ENCODE measurements around the gene TEX2. TPM values are rescaled to one million over a fixed set of nuclear protein-coding genes. Genes with fewer than 3 reads are reported as not detected.

The TEX2 gene
- total RNA-seq, 1 experiment from 2014 or later = 20.1 TPM

DNA sequence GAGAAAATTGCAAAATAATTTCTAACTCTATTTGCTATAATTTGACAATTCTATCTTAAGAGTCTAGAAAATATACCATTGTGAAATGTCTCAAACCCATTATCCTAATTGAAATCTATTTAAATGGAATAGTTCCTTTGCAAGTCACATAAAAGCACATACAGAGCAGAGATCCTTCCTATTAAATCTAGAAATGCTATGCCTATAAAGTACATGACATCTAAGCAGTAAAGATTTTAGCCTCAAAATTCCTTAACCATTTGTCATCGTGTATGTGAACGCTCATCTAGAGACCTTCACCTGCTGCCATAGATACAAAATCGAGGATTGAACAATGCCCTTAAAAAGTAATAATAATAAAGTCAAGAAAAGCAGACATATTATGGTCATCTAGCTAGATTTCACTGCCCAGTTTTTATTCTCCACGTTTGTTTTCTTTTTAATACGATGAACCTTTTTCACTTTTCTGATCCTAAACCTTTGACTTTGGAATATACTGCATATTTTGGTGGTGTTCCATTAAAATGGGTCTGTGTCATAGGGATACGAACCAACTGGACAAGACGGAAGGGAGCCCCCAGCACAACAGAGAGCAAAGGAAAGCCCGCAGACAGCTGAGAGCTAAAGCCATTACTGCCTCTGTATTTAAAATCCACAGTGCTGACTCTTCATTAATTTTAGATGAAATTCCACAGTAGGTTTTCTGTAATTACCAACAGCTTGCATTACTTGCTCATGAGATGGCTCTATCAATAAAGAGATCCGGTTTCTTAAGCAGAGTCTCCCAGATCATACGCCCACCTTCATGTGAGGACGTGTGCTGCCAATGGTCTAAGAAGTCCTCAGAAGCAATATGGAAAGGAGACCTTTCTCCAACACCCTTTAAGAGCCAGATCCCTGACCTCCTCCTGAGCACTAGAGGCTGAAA lies 17.6 kb downstream of the TEX2 start:
- no peak overlapping the region for H3K27ac ChIP-seq (ENCODE audit: low read length)
- peaks cover 8% of the 10 kb centered on the region; the same call in 1 of the 2 replicates for H3K4me1 ChIP-seq (ENCODE audit: control insufficient read depth, insufficient read depth, low read length)
- no peaks in the 10 kb centered on the region for H3K9me3 ChIP-seq (ENCODE audit: control insufficient read depth, insufficient read depth, low read depth, low read length)
- DNase-seq (ENCODE audit: low read depth, low spot score) = no peak
- no TSS peak for BruUV-seq (replicated peaks)
- POLR2A ChIA-PET = no interaction called here
- ATAC-seq = no peak
- in situ Hi-C loops (cut with HindIII; ENCODE audit: low pct_unique_long_range_greater_than_20kb, low sequenced_read_pairs) (no loop called here), intact Hi-C loops (cut with micrococcal nuclease; ENCODE audit: unreplicated experiment) (no loop called here)
- no peak overlapping the region for H3K4me3 ChIP-seq (ENCODE audit: low read depth in 2 of 2, low read length in 2 of 2)
- no peaks in the 10 kb centered on the region for H3K27me3 ChIP-seq (ENCODE audit: control insufficient read depth, insufficient read depth, low read length)
- no peaks in the 10 kb centered on the region for H3K36me3 ChIP-seq (ENCODE audit: control insufficient read depth, insufficient read depth, low read length)
- CTCF ChIA-PET = no interaction called here
- TF ChIP-seq CTCF (IDR thresholded peaks at IDR 0.05) (no peak), POLR2AphosphoS5 (IDR thresholded peaks at IDR 0.05; ENCODE audit: low read depth, low read length) (no peak), SIN3A (IDR thresholded peaks at IDR 0.05; ENCODE audit: borderline replicate concordance, insufficient read depth, low read depth, low read length) (no peak), TCF7L2 (IDR thresholded peaks at IDR 0.05; ENCODE audit: low read depth, low read length) (no peak), REST (IDR thresholded peaks at IDR 0.05; ENCODE audit: insufficient read depth in 1 of 2, low read depth in 2 of 2, low read length in 1 of 2) (no peak)

DNA sequence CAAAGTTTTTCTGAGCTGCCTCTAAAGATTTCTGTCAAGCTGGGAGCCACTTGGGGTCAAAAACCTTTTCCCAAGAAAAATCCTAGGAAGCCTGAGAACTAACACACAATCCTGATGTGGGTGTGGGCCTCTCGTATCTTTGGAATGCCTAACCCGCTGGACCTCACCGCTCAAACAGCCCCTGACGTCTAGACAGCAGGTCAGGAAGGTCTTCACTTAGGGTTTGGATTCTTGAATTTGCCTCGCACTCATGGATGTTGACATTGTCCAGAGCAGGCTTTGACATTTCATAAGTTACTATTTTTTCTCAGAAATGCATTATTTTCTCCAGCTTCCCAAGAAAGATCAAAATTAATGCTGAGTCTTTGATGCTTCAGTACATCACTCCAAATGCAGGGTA lies 18.9 kb downstream of the TEX2 start:
- POLR2A ChIA-PET = no interaction called here
- TF ChIP-seq CTCF (IDR thresholded peaks at IDR 0.05) (no peak), REST (IDR thresholded peaks at IDR 0.05; ENCODE audit: insufficient read depth in 1 of 2, low read depth in 2 of 2, low read length in 1 of 2) (no peak), SIN3A (IDR thresholded peaks at IDR 0.05; ENCODE audit: borderline replicate concordance, insufficient read depth, low read depth, low read length) (no peak), POLR2AphosphoS5 (IDR thresholded peaks at IDR 0.05; ENCODE audit: low read depth, low read length) (no peak), TCF7L2 (IDR thresholded peaks at IDR 0.05; ENCODE audit: low read depth, low read length) (no peak)
- BruUV-seq (replicated peaks) = no TSS peak
- no peak overlapping the region for H3K27ac ChIP-seq (ENCODE audit: low read length)
- no peaks in the 10 kb centered on the region for H3K36me3 ChIP-seq (ENCODE audit: control insufficient read depth, insufficient read depth, low read length)
- intact Hi-C loops (cut with micrococcal nuclease; ENCODE audit: unreplicated experiment) = no loop called here
- H3K27me3 ChIP-seq (ENCODE audit: control insufficient read depth, insufficient read depth, low read length) = no peaks in the 10 kb centered on the region
- H3K9me3 ChIP-seq (ENCODE audit: control insufficient read depth, insufficient read depth, low read depth, low read length) = no peaks in the 10 kb centered on the region
- in situ Hi-C loops (cut with HindIII; ENCODE audit: low pct_unique_long_range_greater_than_20kb, low sequenced_read_pairs) = no loop called here
- CTCF ChIA-PET = no interaction called here
- no peak for DNase-seq (ENCODE audit: low read depth, low spot score)
- ATAC-seq = no peak
- H3K4me1 ChIP-seq (ENCODE audit: control insufficient read depth, insufficient read depth, low read length) = peaks cover 8% of the 10 kb centered on the region; the same call in 1 of the 2 replicates
- H3K4me3 ChIP-seq (ENCODE audit: low read depth in 2 of 2, low read length in 2 of 2) = no peak overlapping the region

All from Panc1 (cell line).